ENCODE data around the gene MZB1. TPM values are rescaled to one million over a fixed set of nuclear protein-coding genes. Genes with fewer than 3 reads are reported as not detected.
A peak's percentile ranks its signal among the peaks of the same experiment; 100 is the strongest.

Gene MZB1
- total and polyA plus RNA-seq, 2 of the 13 experiments (the other 11 are each of a cell fraction or from before 2014, with no cell fraction given): 0.31 to 0.40 TPM

- TF ChIP-seq YEATS2 (CRISPR knock-in tag; IDR thresholded peaks at IDR 0.05; ENCODE audit: borderline replicate concordance): no peak
- TF ChIP-seq MTERF4 (CRISPR knock-in tag; IDR thresholded peaks at IDR 0.05): no peak
- TF ChIP-seq ZBTB44 (CRISPR knock-in tag; IDR thresholded peaks at IDR 0.05): no peak
- peak; percentile 33; the same call in 1 of the 2 replicates for TF ChIP-seq KAT8 (CRISPR knock-in tag; IDR thresholded peaks at IDR 0.05)
- no peak for TF ChIP-seq NRL (CRISPR knock-in tag; IDR thresholded peaks at IDR 0.05; ENCODE audit: borderline replicate concordance)
- no peak for TF ChIP-seq ZNF574 (CRISPR knock-in tag; IDR thresholded peaks at IDR 0.05)
- no peak for TF ChIP-seq MYNN (CRISPR knock-in tag; IDR thresholded peaks at IDR 0.05; ENCODE audit: low read depth)
- no peak for TF ChIP-seq IKZF5 (CRISPR knock-in tag; IDR thresholded peaks at IDR 0.05)
- 0 out of 3 replicates have a peak, but pooled peaks have one; percentile 17 for TF ChIP-seq MXI1 (IDR thresholded peaks at IDR 0.05; ENCODE audit: borderline replicate concordance, low read depth, low read length)
- no peak for TF ChIP-seq ZNF143 (CRISPR knock-in tag; IDR thresholded peaks at IDR 0.05)
- no peak for TF ChIP-seq HOMEZ (CRISPR knock-in tag; IDR thresholded peaks at IDR 0.05; ENCODE audit: low read depth)
- 0 out of 2 replicates have a peak, but pooled peaks have one; percentile 18 for TF ChIP-seq GFI1 (CRISPR knock-in tag; IDR thresholded peaks at IDR 0.05; ENCODE audit: borderline replicate concordance)
- TF ChIP-seq ZNF891 (CRISPR knock-in tag; IDR thresholded peaks at IDR 0.05): no peak
- TF ChIP-seq THRA (CRISPR knock-in tag; IDR thresholded peaks at IDR 0.05; ENCODE audit: borderline replicate concordance): 0 out of 2 replicates have a peak, but pooled peaks have one; percentile 29
- no peak for TF ChIP-seq RARA (CRISPR knock-in tag; IDR thresholded peaks at IDR 0.05)
- TF ChIP-seq MLX (CRISPR knock-in tag; IDR thresholded peaks at IDR 0.05): no peak
These were observed 6.3 kb downstream of the MZB1 start, which contains the start of gene SLC23A1 (continued) for GRCh38 chr5:139383275-139383992.
